Measurements from ENCODE around the gene KCP. TPM values are rescaled to one million over a fixed set of nuclear protein-coding genes. Genes with fewer than 3 reads are reported as not detected.

Gene KCP
- total and polyA plus RNA-seq, 2 of the 13 experiments (the other 11 are each of a cell fraction or from before 2014, with no cell fraction given), result 0.37 to 1.0 TPM

- no peak for TF ChIP-seq ZBED4 (CRISPR knock-in tag; IDR thresholded peaks at IDR 0.05; ENCODE audit: borderline replicate concordance)
- no peak for TF ChIP-seq NFE2L1 (CRISPR knock-in tag; IDR thresholded peaks at IDR 0.05; ENCODE audit: borderline replicate concordance)
- TF ChIP-seq ZNF737 (CRISPR knock-in tag; IDR thresholded peaks at IDR 0.05; ENCODE audit: borderline replicate concordance), result no peak
- no peak for TF ChIP-seq TRIM24 (CRISPR knock-in tag; IDR thresholded peaks at IDR 0.05)
- no peak for TF ChIP-seq REXO4 (CRISPR knock-in tag; IDR thresholded peaks at IDR 0.05; ENCODE audit: borderline replicate concordance)
- TF ChIP-seq HES4 (CRISPR knock-in tag; IDR thresholded peaks at IDR 0.05; ENCODE audit: borderline replicate concordance), result no peak
- no peak for TF ChIP-seq DRAP1 (CRISPR knock-in tag; IDR thresholded peaks at IDR 0.05)
- no peak for TF ChIP-seq TOE1 (CRISPR knock-in tag; IDR thresholded peaks at IDR 0.05)
- TF ChIP-seq HIC2 (CRISPR knock-in tag; IDR thresholded peaks at IDR 0.05; ENCODE audit: low read depth), result no peak
- TF ChIP-seq TCF7 (IDR thresholded peaks at IDR 0.05; ENCODE audit: low read depth), result no peak
- TF ChIP-seq NFYC (CRISPR knock-in tag; IDR thresholded peaks at IDR 0.05), result no peak
- TF ChIP-seq KDM2A (CRISPR knock-in tag; IDR thresholded peaks at IDR 0.05; ENCODE audit: borderline replicate concordance, low read depth), result no peak
- no peak for TF ChIP-seq ZNF24 (IDR thresholded peaks at IDR 0.05)
- peak; percentile 34 for TF ChIP-seq ZNF18 (CRISPR knock-in tag; IDR thresholded peaks at IDR 0.05; ENCODE audit: insufficient replicate concordance)
- no peak for TF ChIP-seq ZNF34 (CRISPR knock-in tag; IDR thresholded peaks at IDR 0.05; ENCODE audit: borderline replicate concordance)
- no peak for TF ChIP-seq ZNF20 (CRISPR knock-in tag; IDR thresholded peaks at IDR 0.05)
- TF ChIP-seq ZNF354B (CRISPR knock-in tag; IDR thresholded peaks at IDR 0.05), result no peak
- TF ChIP-seq SMAD1 (CRISPR knock-in tag; IDR thresholded peaks at IDR 0.05; ENCODE audit: borderline replicate concordance, low read depth), result no peak
- 0 out of 2 replicates have a peak, but pooled peaks have one; percentile 55 for TF ChIP-seq ZSCAN31 (CRISPR knock-in tag; IDR thresholded peaks at IDR 0.05; ENCODE audit: low read depth)
These were observed 30.2 kb upstream of the KCP start (continued) for GRCh38 chr7:128940494-128941322.
